DMS153 treated with DMSO at 0.1 percent for 48 hours (cell line): ENCODE measurements around the gene ZNF184.

Experiments used
- DNase-seq: peaks from one replicate; lab custom pipeline; 2025; ENCODE audit not compliant: unreplicated experiment; lab: John Stamatoyannopoulos, UW

The ZNF184 gene

GRCh38 chr6:27472617-27473400, at the start of gene ZNF184:
ZNF184 (minus strand) TSS chr6:27473105; CDS start chr6:27472294, 811 bp downstream.
- peak; percentile 92 for DNase-seq

- peak; percentile 60 for DNase-seq
These were observed 46.2 kb upstream of the ZNF184 start for GRCh38 chr6:27518881-27519795.

GRCh38 chr6:27517928-27518787, 45.3 kb upstream of the ZNF184 start:
- peak; percentile 3 for DNase-seq

- no peak for DNase-seq
These were observed 44.3 kb upstream of the ZNF184 start for GRCh38 chr6:27517238-27517637.

GRCh38 chr6:27514906-27515495, 42.1 kb upstream of the ZNF184 start:
- no peak for DNase-seq

GRCh38 chr6:27512525-27512924, 39.6 kb upstream of the ZNF184 start:
- no peak for DNase-seq

GRCh38 chr6:27507041-27507956, 34.4 kb upstream of the ZNF184 start:
- DNase-seq = no peak

- peak; percentile 26 for DNase-seq
These were observed 32.5 kb upstream of the ZNF184 start for GRCh38 chr6:27505209-27506027.

GRCh38 chr6:27503436-27504030, 30.6 kb upstream of the ZNF184 start:
- peak; percentile 56 for DNase-seq

- peak; percentile 66 for DNase-seq
These were observed 29.9 kb upstream of the ZNF184 start for GRCh38 chr6:27502508-27503435.

GRCh38 chr6:27501187-27501586, 28.3 kb upstream of the ZNF184 start:
- no peak for DNase-seq

- DNase-seq = no peak
These were observed 27.3 kb upstream of the ZNF184 start for GRCh38 chr6:27500177-27500576.

GRCh38 chr6:27495386-27496135, 22.7 kb upstream of the ZNF184 start:
- DNase-seq = no peak

- DNase-seq = no peak
These were observed 22.1 kb upstream of the ZNF184 start for GRCh38 chr6:27494987-27495385.

GRCh38 chr6:27494103-27494502, 21.2 kb upstream of the ZNF184 start:
- no peak for DNase-seq

GRCh38 chr6:27492631-27493190, 19.8 kb upstream of the ZNF184 start:
- no peak for DNase-seq
